ENCODE data around the gene SPATA31C1. TPM values are rescaled to one million over a fixed set of nuclear protein-coding genes. Genes with fewer than 3 reads are reported as not detected.

The SPATA31C1 gene
- total RNA-seq, 2 experiments from 2014 or later: not detected

- H3K4me1 ChIP-seq (ENCODE audit: insufficient read depth, low read length, poor library complexity, severe bottlenecking): no peaks in the 10 kb centered on the region
- ChIA-PET POLR2A (no interaction called here), CTCF (ENCODE audit: unreplicated experiment) (no interaction called here)
- H3K9me2 ChIP-seq (ENCODE audit: insufficient read depth, low read length): no peaks in the 10 kb centered on the region
- no peak overlapping the region for H3K4me3 ChIP-seq (ENCODE audit: low read depth, low read length, poor library complexity, severe bottlenecking)
- intact Hi-C loops (cut with micrococcal nuclease; ENCODE audit: unreplicated experiment): no loop called here
- no peaks in the 10 kb centered on the region for H4K20me1 ChIP-seq (ENCODE audit: insufficient read depth, low read length)
- TF ChIP-seq EZH2phosphoT487 (IDR thresholded peaks at IDR 0.05; ENCODE audit: borderline replicate concordance, low read depth, low read length) (no peak), CTCF (conservative IDR thresholded peaks at IDR 0.05; ENCODE audit: low read length) (no peak)
- H2AFZ ChIP-seq (ENCODE audit: low read length): no peak overlapping the region
- H3K4me2 ChIP-seq (ENCODE audit: low read length): no peak overlapping the region
- H3K79me2 ChIP-seq (ENCODE audit: insufficient read depth, low read depth, low read length): no peaks in the 10 kb centered on the region
- no peak overlapping the region for H3K27ac ChIP-seq (ENCODE audit: low read depth, low read length, poor library complexity, severe bottlenecking)
- H3K36me3 ChIP-seq (ENCODE audit: insufficient read depth, low read length): no peaks in the 10 kb centered on the region
- no TSS peak for BruUV-seq (replicated peaks)
- no peak for DNase-seq (ENCODE audit: low spot score)
- no peaks in the 10 kb centered on the region for H3K9me3 ChIP-seq (ENCODE audit: low read length)
Measured at GRCh38 chr9:87880116-87880515, 37.6 kb upstream of the SPATA31C1 start.

GRCh38 chr9:87880683-87881082, 37.1 kb upstream of the SPATA31C1 start:
- ChIA-PET POLR2A (no interaction called here), CTCF (ENCODE audit: unreplicated experiment) (no interaction called here)
- Histone ChIP-seq H3K4me2 (ENCODE audit: low read length) (no peak overlapping the region), H4K20me1 (ENCODE audit: insufficient read depth, low read length) (no peaks in the 10 kb centered on the region), H3K9me2 (ENCODE audit: insufficient read depth, low read length) (no peaks in the 10 kb centered on the region), H2AFZ (ENCODE audit: low read length) (no peak overlapping the region), H3K36me3 (ENCODE audit: insufficient read depth, low read length) (no peaks in the 10 kb centered on the region), H3K27ac (ENCODE audit: low read depth, low read length, poor library complexity, severe bottlenecking) (no peak overlapping the region), H3K4me3 (ENCODE audit: low read depth, low read length, poor library complexity, severe bottlenecking) (no peak overlapping the region), H3K79me2 (ENCODE audit: insufficient read depth, low read depth, low read length) (no peaks in the 10 kb centered on the region), H3K9me3 (ENCODE audit: low read length) (no peaks in the 10 kb centered on the region), H3K4me1 (ENCODE audit: insufficient read depth, low read length, poor library complexity, severe bottlenecking) (no peaks in the 10 kb centered on the region)
- intact Hi-C loops (cut with micrococcal nuclease; ENCODE audit: unreplicated experiment): no loop called here
- no peak for TF ChIP-seq CTCF (conservative IDR thresholded peaks at IDR 0.05; ENCODE audit: low read length)
- no peak for TF ChIP-seq EZH2phosphoT487 (IDR thresholded peaks at IDR 0.05; ENCODE audit: borderline replicate concordance, low read depth, low read length)
- BruUV-seq (replicated peaks): no TSS peak
- no peak for DNase-seq (ENCODE audit: low spot score)

- no peak within 1 kb of the TSS for H3K4me3 ChIP-seq (ENCODE audit: low read depth, low read length, poor library complexity, severe bottlenecking)
- POLR2A ChIA-PET: no interaction called here
- no peaks in the 10 kb centered on the region for H3K9me3 ChIP-seq (ENCODE audit: low read length)
- no peaks in the 10 kb centered on the region for H3K36me3 ChIP-seq (ENCODE audit: insufficient read depth, low read length)
- no peaks in the 10 kb centered on the region for H4K20me1 ChIP-seq (ENCODE audit: insufficient read depth, low read length)
- H3K4me1 ChIP-seq (ENCODE audit: insufficient read depth, low read length, poor library complexity, severe bottlenecking): no peaks in the 10 kb centered on the region
- H3K27ac ChIP-seq (ENCODE audit: low read depth, low read length, poor library complexity, severe bottlenecking): no peak within 1 kb of the TSS
- BruUV-seq (replicated peaks): no TSS peak
- DNase-seq (ENCODE audit: low spot score): no peak
- CTCF ChIA-PET (ENCODE audit: unreplicated experiment): no interaction called here
- no peaks in the 10 kb centered on the region for H3K9me2 ChIP-seq (ENCODE audit: insufficient read depth, low read length)
- intact Hi-C loops (cut with micrococcal nuclease; ENCODE audit: unreplicated experiment): no loop called here
- H3K4me2 ChIP-seq (ENCODE audit: low read length): no peak within 1 kb of the TSS
- no peaks in the 10 kb centered on the region for H3K79me2 ChIP-seq (ENCODE audit: insufficient read depth, low read depth, low read length)
- H2AFZ ChIP-seq (ENCODE audit: low read length): no peak within 1 kb of the TSS
- TF ChIP-seq CTCF (conservative IDR thresholded peaks at IDR 0.05; ENCODE audit: low read length) (no peak), EZH2phosphoT487 (IDR thresholded peaks at IDR 0.05; ENCODE audit: borderline replicate concordance, low read depth, low read length) (no peak)
Measured at GRCh38 chr9:87882627-87883026, 35.1 kb upstream of the SPATA31C1 start, which contains the start of gene SPATA31E1. Gene SPATA31E1, plus strand, starts transcription at chr9:87882877. Its CDS starts 15 bp downstream, at chr9:87882892.
